SKM-1 (cell line): ENCODE results near the gene MLST8.
A peak's percentile ranks its signal among the peaks of the same experiment; 100 is the strongest.

Experiments used
- DNase-seq: peaks from one replicate; lab custom pipeline; 2025; ENCODE audit not compliant: unreplicated experiment; lab: John Stamatoyannopoulos, UW

Gene MLST8, protein sequence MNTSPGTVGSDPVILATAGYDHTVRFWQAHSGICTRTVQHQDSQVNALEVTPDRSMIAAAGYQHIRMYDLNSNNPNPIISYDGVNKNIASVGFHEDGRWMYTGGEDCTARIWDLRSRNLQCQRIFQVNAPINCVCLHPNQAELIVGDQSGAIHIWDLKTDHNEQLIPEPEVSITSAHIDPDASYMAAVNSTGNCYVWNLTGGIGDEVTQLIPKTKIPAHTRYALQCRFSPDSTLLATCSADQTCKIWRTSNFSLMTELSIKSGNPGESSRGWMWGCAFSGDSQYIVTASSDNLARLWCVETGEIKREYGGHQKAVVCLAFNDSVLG

DNA sequence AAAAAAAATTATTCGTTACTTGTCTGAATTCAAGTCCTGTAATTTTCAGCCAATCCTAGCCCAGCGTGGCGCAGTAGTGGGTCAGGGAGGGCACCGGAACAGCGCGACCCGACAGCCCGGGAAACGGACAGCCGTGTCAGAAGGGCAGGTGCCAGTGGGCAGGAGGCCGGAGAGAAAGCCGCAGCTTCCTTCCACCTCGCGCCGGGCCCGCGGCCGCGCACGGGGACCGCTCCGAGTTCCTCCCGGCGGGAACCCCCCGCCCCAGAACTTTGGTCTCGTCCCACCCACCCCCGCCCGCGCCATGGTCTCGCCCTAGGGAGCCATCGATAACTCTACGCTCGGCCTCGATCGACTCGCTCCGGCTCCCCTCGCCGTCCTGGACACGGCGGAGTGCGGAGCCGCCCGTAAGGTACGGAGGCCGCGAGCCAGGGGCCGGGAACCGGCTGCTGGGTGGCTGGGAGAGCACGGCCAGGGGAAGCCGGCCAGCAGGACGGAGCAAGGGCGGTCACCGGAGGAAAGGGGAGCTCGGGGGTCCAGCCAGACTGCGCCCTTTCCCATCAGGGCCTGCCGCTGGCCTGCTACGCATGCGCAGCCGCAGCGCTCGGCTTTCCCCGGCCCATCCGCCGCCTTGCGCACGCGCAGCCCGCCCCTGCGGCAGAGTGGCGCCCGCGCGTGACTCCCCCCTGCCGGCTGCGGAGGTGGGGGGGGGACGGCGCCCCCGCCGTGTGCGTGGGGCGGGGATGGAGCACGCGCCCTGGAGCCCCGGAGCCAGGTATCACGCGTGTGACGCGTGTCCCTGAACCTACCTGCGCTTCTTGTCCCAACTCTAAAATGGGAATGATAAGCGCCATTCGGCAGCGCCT, at the start of gene MLST8:
Gene MLST8 (plus strand): TSS at position 351 of the 863 bp plus-strand sequence. CDS start 632 bp downstream, outside the sequence.
- peak; percentile 64 for DNase-seq

DNA sequence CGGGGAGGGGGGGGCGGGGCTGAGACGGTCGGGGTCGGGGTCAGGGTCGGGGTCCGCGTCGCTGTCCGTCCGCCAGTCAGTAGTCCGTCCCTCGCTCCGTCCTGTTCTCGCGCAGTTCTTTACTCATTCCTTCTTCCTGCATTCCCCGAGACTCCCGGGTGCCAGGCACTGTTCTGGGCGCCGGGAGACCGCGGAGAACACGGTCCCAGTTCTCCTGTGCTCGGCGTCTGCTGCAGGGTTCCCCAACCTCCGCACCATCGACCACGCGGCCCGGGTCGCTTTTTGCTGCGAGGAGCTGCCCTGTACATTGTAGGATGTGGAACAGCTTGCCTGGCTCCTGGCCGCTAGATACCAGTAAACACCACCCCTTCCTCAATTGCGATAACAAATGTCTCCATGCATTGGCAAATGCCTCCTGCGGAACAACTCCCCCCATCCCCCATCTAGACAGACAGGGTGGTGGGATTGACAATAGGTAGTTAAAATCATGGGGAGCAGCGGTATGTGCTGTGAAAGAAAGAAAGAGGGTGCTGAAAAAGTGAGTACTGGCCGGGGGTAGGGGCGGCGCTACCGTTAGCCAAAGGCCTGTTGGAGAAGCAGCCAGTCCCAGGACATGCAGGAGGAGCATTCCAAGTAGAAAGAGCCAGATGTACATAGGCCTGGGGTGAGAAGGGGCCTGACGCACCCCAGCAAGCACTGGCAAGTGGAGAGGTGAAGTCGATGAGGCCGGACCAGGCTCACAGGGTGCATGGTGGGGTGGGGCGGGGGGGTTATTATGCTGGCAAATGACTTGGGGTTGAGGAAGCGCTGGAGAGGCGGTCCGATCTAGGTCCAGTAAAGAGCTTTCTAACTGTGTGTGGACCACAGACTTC, 49.0 kb upstream of the MLST8 start:
- DNase-seq: no peak

DNA sequence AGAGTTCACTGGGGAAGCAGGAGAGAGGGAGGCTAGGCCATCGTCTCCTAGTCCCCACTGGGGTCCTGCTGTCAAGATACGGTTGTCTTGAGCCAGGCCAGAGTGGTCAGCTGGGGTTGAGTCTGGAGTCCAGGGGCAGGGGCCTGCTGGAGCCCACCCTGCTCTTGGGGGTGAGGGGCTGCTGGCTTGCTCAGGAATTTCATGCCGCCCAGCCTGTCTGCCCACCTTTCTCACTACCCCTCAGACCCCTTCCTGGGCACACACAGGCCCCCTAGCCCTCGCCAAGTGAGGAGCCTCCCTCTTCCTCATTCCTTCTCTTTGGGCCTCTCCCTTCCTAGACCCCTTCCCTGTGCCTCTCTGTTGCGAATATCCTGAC, 48.4 kb upstream of the MLST8 start:
- DNase-seq: no peak

DNA sequence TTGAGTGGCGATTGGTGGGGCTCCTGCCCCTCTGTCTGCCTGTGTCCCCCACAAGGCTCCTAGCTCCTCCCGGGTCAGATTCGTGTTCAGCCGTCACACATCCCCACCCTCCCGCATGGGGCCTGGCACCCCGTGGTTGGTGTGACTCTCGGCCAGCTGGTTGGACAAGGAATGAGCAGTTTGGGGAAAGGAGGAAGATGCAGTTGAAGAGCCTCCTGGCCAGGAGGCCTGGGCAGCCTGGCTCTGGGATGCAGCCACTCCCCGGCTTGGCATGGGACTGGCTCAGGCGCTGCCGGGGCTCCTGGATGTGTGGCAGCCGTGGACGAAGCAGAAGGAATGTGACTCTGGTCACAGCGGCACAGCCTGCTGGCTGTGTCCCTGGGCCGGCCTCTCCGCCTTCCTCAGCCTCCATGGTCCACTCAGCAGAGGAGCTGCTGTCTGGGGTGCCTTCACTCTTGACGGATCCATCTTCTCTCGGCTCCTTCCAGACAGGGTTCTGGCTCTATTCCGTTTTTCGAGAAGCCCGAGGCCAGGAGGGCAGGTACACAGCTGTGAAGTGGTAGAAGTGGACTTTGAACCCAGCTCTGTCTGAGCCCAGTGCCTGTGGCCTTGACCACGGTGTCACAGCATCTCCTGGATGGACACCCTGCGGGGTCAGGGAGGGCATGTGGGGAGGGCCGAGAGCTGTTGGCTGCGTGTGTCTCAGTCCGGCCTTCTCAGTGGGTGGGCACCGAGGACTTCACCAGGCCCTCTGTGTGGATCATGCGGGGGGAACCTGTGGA, 47.6 kb upstream of the MLST8 start:
- no peak for DNase-seq

DNA sequence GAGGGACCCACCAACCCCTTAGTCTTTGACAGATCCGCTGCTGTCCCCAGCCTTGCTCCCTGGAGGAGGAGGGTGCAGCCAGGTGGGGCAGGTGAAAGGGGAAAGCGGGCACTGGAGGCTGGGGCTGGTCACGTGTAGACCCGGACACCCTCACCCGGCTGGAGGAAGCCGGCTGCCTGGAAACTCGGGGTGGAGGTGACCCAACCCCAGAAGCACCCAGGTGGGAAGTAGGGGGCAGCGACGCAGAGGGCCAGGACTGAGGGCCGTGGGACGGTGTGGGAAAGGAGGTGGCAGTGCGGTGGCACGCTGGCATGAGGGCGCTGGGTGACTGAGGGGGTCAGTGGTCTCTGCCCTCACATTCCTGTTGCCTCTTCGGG, 47.0 kb upstream of the MLST8 start:
- no peak for DNase-seq

DNA sequence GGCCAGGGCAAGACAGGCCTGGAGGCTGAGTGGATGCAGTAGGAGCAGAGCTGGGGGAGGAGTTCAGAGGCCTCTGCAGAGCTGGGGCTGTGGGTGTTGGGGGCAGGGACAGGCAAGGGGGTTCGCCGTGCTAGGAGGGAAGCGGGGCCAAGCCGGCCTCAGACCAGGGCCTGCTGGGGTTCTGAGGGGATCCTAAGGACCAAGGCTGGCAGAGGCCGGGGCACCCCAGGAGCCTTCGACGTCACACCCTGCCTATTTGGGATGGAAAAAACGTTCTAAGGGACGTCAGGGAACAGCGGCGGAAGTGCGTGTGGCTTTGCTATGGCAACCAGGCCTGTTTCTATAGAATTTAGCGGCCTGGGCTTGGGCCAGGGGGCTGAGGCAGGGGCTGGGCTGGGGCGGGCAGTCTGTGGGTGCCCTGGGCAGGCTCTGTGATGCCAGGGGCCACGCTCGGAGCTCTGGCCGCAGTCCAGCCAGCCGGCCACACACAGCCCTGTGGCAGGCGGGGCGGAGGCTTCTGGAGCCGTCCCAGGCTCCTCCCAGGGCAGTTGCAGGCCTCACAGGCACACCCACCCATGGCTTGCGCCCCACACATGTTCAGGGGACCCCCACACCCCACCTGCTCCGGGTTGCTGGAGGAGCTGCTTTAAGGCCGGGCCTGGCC, 45.9 kb upstream of the MLST8 start:
- no peak for DNase-seq

DNA sequence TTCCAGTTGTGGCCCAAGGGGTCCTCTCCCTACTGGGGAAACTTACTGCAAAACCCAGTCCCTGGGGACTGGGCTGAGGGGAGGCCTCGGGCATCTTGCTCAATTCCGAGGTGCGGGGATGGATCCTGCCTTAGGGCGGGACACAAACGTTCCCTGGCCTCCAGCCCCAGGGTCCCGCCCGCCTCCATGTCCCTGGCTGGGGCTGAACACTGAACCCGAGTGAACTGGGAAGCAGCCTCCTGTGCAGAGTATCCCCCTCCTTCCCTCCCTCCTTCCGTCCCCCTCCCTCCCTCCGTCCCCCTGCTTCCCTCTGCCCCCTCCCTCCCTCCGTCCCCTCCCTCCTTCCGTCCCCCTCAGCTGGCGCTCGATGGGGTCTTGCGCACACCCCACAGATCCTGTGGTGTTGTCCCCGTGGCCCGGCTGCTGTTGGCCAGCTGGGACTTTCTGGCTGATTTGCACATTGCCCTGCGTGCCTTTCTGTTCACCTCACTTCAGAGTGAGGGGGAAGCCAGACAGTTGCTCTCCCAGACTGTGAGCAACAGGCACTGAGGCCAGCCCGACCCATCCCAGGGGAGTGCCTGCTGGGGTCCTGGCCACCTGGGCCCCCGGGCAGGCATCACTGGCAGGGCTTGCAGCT, 44.2 kb upstream of the MLST8 start:
- no peak for DNase-seq

DNA sequence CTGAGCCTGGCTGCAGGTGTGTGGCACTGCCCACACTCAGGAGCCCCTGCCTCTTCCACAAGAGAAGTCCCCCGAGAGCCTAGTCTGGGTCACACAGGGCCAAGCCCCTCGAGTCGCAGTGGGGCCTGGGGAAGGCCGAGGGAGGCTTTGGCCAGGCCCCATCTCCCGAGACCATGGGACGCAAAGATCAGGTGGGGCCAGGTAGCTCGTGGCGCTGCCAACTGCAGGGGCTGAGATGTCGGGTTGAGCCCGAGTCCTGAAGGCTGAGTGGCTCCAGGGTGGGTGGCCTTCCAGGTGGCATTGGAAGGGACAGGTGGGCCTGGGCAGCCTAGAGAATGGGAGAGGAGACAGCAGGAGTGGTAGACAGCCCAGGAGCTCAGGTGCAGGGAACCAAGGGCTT, 43.3 kb upstream of the MLST8 start:
- no peak for DNase-seq

DNA sequence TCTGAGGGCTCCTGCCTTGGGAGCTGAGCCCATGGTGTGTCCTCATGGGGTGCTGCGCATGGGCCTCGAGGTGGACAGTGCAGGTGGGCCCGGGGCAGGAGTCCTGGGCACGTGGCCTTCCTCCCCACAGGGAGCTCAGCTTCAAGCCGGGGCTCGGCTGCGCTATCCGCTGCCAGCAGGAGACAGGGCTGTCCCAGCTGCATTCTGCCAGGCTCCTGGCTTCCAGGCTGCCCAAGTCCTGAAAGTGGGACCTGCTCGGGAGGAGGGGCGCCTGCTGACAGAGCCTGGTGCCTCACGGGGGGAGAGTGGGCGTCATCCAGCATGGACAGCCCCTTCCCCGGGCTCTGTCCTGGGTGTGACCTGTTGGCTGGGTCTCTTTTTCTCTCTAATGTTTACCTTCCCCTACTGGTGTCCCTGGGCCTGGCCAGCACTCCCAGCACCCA, 42.6 kb upstream of the MLST8 start:
- no peak for DNase-seq

DNA sequence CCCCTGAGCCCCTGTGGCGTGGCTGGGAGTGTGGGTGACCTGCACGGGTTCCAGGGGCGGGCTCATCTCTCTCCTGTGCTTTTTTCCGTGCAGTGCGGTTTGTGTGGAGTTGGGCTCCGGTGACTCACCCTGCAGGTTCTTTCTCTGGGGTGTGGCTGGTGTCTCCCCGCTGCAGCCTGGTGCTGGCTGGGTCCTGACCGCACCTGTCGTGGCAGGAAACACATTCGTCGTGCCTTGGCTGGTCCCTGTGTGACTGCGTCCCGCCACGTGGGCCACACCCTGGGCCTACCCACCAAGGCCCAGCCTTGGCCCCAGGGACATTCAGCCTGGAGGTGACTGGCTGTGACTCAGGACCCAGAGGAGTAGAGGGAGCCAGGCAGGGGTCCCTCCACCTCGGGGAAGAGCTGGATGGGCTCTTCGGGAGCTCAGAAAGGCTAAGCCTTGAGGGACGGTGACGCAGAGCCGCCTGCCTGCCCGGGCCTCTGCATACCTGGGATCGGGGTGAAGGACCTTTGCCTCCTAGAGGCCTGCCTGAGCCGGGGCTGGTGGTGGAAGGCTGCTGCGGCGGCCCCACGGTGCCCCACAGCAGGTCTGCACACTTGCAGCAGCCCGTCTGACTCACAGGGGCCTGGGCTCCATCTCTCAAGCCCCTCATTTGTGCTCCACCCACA, 41.9 kb upstream of the MLST8 start:
- DNase-seq: no peak

DNA sequence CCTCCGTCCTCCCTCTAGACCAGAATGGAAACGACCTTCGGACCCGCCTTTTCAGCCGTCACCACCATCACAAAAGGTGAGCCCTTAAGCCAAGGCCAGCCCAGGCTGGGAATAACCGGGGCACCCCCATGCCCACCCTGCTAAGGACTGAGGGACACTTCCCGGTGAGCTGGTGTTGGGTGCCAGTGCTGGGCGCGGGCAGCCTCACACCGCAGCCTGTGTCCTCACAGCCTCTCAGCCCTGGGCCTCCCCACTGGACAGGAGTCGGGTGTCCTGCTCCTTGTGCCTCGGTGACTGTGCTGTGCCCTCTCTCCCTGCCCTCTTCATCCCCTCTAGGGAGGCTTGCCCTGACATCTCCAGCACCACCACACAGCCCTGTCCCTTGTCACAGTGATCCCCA, 39.4 kb upstream of the MLST8 start:
- DNase-seq: no peak

DNA sequence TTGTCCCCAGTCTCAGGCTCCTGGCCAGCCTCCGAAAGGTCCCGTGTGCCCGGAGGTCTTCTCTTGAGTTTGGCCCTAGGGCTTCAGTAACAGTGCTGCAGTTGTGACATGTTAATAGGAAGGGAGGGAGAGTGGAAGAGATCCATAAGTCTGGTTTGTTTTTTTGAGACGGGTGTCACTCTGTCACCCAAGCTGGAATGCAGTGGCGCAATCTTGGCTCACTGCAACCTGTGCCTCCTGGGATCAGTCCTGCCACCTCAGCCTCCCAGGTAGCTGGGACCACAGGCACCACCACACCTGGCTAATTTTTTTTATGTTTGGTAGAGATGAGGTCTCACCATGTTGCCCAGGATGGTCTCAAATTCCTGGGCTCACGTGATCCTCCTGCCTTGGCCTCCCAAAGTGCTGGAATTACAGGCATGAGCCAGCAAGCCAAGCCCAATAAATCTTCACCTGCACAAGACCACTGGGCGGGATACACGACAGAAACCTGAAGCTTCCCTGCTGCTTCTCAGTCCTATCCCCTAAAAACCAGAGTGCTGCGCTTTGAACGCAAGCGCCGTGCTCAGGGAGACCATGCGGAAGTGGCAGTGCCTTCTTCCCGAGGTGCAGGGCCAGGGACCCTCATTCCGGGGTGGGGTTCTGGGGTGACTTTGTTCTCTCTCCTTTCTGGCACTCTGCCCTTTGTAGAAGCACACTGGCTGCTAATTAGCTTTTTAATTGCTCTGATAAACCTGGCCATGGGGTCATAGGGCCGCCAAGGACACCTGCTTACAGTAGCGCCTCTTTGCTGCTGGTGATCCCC, 38.8 kb upstream of the MLST8 start:
- no peak for DNase-seq

DNA sequence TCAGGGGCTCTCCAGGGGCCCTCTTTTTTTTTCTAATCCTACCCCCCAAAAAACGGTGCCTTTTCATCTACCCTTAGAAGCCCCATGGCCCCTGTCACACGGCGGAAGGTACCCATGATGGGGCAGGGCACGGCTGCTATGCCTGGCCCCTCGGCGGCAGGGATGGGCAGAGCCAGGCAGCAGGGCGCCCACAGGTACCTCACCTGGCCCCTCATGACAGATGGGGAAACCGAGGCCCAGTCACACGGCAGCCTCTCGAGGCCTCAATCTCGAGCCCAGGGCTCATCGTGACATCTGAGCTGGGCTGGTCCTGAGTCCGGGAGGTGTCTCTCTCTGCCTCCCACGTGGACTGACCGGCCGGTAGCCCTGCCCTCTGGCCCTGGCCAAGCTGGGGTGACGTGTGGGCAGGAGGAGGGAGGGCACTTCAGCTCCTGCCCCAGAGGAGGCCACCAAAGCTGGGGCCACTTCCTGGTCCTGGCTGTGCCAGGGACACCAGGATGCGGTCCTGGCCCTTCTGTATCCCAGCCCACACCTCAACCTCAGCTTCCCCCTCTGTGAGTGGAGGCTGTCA, 38.1 kb upstream of the MLST8 start:
- no peak for DNase-seq

DNA sequence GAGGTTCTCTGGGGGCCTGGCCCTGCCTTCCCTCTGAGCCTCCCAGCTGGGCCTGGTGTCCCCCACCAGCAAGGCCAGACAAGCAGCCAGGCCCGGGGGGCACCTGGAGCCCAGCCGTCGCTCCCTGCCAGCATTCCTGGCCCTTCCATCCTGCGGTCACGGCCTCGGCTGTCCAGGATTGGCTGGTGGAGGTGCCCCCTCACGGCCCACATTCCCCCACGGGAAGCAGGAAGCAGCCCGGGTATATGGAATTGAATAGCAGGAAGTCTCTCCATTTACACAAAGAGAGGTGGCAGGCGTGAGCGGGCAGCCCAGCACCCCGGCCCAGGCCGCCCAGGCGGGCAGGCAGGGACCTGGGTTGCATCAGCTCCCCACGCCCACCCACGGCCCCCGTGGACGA, 35.2 kb upstream of the MLST8 start:
- DNase-seq: no peak

DNA sequence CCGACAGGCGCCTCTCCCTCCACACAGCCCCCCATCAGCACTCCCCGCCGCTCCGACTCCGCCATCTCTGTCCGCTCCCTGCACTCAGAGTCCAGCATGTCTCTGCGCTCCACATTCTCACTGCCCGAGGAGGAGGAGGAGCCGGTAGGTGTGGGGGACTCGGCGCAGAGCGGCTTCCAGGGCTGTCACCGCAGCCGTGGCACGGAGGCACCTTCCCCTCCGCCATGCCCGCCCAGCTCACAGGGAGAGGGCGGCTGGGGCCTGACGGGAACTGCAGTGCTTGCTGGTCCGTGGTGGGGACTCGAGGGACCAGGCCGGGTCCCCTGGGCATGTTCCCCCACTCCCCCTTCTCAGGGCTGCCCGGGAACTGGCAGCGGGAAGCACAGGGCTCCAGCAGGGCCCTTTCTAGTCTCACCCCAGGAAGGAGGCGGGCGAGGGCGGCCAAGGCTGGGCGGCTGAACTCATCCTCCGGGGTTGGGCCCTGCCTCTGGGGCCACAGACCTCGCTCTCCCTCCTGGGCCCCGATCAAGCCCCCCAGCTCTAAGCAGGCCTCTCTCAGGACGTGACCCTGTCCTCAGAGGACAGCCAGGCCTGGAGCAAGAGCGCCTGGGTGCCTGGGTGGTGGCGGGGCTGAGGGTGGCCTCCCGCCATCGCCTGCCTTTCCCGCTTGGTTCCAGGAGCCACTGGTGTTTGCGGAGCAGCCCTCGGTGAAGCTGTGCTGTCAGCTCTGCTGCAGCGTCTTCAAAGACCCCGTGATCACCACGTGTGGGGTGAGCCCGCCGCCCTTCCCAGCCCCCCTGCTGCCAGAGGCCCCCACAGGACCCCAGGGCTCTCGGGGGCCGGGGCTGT, 34.4 kb upstream of the MLST8 start:
- no peak for DNase-seq

DNA sequence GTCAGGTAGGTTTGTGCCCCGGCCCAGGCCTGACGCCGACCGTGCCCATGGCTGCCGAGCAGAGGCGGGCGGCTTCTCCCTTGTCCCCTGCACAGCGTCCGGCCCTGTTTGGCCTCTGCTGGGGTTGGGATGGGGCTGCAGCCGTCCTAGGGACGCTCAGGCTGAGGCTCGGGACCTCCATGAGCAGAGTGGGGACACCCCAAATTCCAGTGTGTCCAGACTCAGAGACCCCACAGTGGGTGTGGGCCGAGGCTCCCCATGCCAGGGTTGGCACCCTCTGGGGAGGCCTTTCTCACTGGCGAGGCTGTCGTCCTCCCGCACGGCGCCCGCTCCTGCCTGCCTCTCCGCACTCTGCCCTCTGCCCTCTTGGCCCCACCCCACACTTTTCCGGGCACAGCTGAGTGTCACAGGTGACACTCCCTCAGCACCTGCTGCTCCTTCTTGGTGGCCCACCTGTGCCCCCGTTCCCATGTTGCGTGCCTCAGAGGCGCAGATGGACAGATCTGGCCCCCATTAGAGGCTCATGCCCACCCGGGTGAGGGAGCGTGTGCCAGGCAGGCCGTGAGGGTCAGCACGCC, 33.6 kb upstream of the MLST8 start:
- DNase-seq: no peak
